Heart left ventricle (tissue), 16 donors: ENCODE measurements around the gene CREBRF. TPM values are rescaled to one million over a fixed set of nuclear protein-coding genes. Genes with fewer than 3 reads are reported as not detected.

Source experiments
- ATAC-seq, 4 donors: fragments of 200-7000 bp; cut with Tn5 transposase; one replicate each; pipeline ENCODE4 v1.9.1; 2020 to 2022; ENCODE audit warnings: moderate library complexity in 4 of 4, mild to moderate bottlenecking in 3 of 4, moderate number of reproducible peaks in 1 of 4
- DNase-seq, 5 donors: peaks; one replicate each; pipeline ENCODE4 v3.0.0-alpha.2; 2020
- H3K27ac ChIP-seq, 12 donors: fragments of 200-600 bp; sonication (generic) in 4 of 12; one replicate each; pipeline versions ENCODE4 v1.5.0 to v1.8.0; 2016 to 2022; ENCODE audit warnings: mild to moderate bottlenecking in 2 of 12
- H3K27me3 ChIP-seq, 9 donors: fragments of 200-600 bp; sonication (generic) in 2 of 9; one replicate each; pipeline versions ENCODE4 v1.5.1 to v1.8.0; 2016 to 2022; ENCODE audit warnings: mild to moderate bottlenecking in 3 of 9
- H3K36me3 ChIP-seq, 9 donors: fragments of 200-600 bp; sonication (generic) in 2 of 9; one replicate each; pipeline versions ENCODE4 v1.5.0 to v1.8.0; 2018 to 2022; ENCODE audit warnings: mild to moderate bottlenecking in 2 of 9
- H3K4me1 ChIP-seq, 12 donors: fragments of 200-600 bp; sonication (generic) in 4 of 12; one replicate each; pipeline versions ENCODE4 v1.5.0 to v1.8.0; 2016 to 2022; ENCODE audit warnings: mild to moderate bottlenecking in 3 of 12
- H3K4me3 ChIP-seq, 12 donors: fragments of 200-600 bp; sonication (generic) in 4 of 12; one replicate each; pipeline versions ENCODE4 v1.5.0 to v1.8.0; 2017 to 2022; ENCODE audit warnings: mild to moderate bottlenecking in 9 of 12, moderate library complexity in 4 of 12
- H3K9me3 ChIP-seq, 12 donors: fragments of 200-600 bp; sonication (generic) in 4 of 12; one replicate each; pipeline versions ENCODE4 v1.5.0 to v1.8.0; 2016 to 2022; ENCODE audit warnings: mild to moderate bottlenecking in 1 of 12
- POLR2A ChIP-seq, 2 donors: fragments of 450-650 bp; IDR thresholded peaks; one replicate each; pipeline ENCODE4 v1.6.1; 2017; ENCODE audit warnings: antibody characterized with exemption in 2 of 2, mild to moderate bottlenecking in 2 of 2, moderate library complexity in 2 of 2
- WGBS, 4 donors: extraction: QIAGEN DNeasy Blood & Tissue Kit in 2 of 4; methylation state at CpG; one replicate each; pipeline versions ENCODE4 v1.1.5 to v1.1.7; 2013 to 2018; 5-methylcytosine and 5-hydroxymethylcytosine counted together
- intact Hi-C, 10 donors: fragments of 100-400 bp; cut with DNase I; formaldehyde crosslinking; loops; one replicate each; pipeline versions ENCODE4 v1.11.1 to v1.14.2; 2022
- polyA plus RNA-seq, 2 donors: library from polyadenylated mRNA; stranded (reverse); fragments of 200-250 nt; gene quantifications; one replicate each; pipeline ENCODE4 v1.2.3, GENCODE V29; 2013
- total RNA-seq, 9 donors: library from RNA; depleted of rRNA in 2 of 9; stranded (reverse); fragments of >200 nt in 2 of 9; fragmentation: NEBNext Ultra II Directional in 3 of 9; extraction: Animal tissue kit (Norgen Biotek cat#: 25700) in 3 of 9; gene quantifications; one replicate each; pipeline versions ENCODE4 v1.1.0 to v1.2.4, GENCODE V29; 2016 to 2023
- TF ChIP-seq, protein P1 (sequence below), 12 donors: fragments of 200-600 bp; sonication (generic) in 4 of 12; IDR thresholded peaks; one replicate each; pipeline versions ENCODE4 v1.5.0 to v1.8.0; 2018 to 2022; ENCODE audit warnings: antibody characterized with exemption in 12 of 12, mild to moderate bottlenecking in 5 of 12
- donor health status: ischemic (EF 13 %, LVEDD 7.1; RV severe dilation, severe dysfunction).
- donor health status: healthy with polysubstance abuse.
- donor health status: DM: no; HTN: yes; CAD: no.
- donor health status: DM: no; HTN: no; CAD: no.
- donor health status: ischemic (EF 25% LVEDD 6.9; RV normal size, moderate dysfunction).
- donor health status: ischemic (EF 25% LVEDD 5.7; RV mildly dilated, moderate dysfunction).
- donor health status: healthy.
- donor health status: DM: yes; HTN: yes; CAD: no.
- donor health status: ischemic (EF 35%, LVEDD 5.7; RV mildly dilated, moderate dysfunction).
- donor health status: nonischemic (EF 11% LVEDD 7.7; RV severe dilation, severe dysfunction).
- donor health status: DM: yes; HTN: yes; CAD: no.
- donor health status: PGD.
- donor health status: ischemic (EF 29% LVEDD 5.4; RV normal size, mild dysfunction).
- donor health status: nonischemic (EF 23%, LVEDD 6.1; RV moderate dilation, normal function).

The CREBRF gene
- total and polyA plus RNA-seq, 11 donors, result 2.7 to 47.7 (median 19.9) TPM

DNA sequence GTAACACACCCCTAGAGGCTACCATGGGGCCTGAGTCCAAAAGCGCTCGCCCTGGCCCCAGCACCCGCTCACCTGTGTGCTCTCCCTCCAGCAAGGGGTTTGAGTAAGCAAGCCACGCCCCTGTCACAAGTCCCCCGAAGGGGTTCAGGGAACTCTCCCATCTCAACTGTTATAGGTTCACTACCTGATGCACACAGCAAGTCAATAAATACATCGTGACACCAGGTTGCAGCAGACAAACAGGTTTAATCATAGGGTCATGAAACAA lies 8.4 kb upstream of the CREBRF start:
- intact Hi-C loops, result no loop called here
- Histone ChIP-seq H3K4me1 (no peaks in the 10 kb centered on the region), H3K27me3 (no peaks in the 10 kb centered on the region), H3K27ac (no peak overlapping the region), H3K36me3 (no peaks in the 10 kb centered on the region), H3K9me3 (no peaks in the 10 kb centered on the region), H3K4me3 (no peak overlapping the region)
- no peak for ATAC-seq
- WGBS, 4 donors, result 58 to 79% (median 72%) methylated on average over 6 of the region's 6 CpGs
- TF ChIP-seq POLR2A (IDR thresholded peaks at IDR 0.05), result no peak
- TF ChIP-seq, protein P1, sequence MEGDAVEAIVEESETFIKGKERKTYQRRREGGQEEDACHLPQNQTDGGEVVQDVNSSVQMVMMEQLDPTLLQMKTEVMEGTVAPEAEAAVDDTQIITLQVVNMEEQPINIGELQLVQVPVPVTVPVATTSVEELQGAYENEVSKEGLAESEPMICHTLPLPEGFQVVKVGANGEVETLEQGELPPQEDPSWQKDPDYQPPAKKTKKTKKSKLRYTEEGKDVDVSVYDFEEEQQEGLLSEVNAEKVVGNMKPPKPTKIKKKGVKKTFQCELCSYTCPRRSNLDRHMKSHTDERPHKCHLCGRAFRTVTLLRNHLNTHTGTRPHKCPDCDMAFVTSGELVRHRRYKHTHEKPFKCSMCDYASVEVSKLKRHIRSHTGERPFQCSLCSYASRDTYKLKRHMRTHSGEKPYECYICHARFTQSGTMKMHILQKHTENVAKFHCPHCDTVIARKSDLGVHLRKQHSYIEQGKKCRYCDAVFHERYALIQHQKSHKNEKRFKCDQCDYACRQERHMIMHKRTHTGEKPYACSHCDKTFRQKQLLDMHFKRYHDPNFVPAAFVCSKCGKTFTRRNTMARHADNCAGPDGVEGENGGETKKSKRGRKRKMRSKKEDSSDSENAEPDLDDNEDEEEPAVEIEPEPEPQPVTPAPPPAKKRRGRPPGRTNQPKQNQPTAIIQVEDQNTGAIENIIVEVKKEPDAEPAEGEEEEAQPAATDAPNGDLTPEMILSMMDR (IDR thresholded peaks at IDR 0.05), result no peak
- DNase-seq, result peak in 1 of 5 donors; percentile 11

GRCh38 chr5:173050791-173051190 lies 5.4 kb upstream of the CREBRF start:
- H3K4me3 ChIP-seq, result peak overlapping the region in 1 of 12 donors; percentile 26
- no peak for DNase-seq
- no peak for ATAC-seq
- no peaks in the 10 kb centered on the region for H3K27me3 ChIP-seq
- H3K4me1 ChIP-seq, result peaks cover 0 to 10% (median 4%) of the 10 kb centered on the region in 12 donors
- no peaks in the 10 kb centered on the region for H3K9me3 ChIP-seq
- no peak overlapping the region for H3K27ac ChIP-seq
- 57 to 81% (median 63%) methylated on average over 2 of the region's 2 CpGs for WGBS, 4 donors
- intact Hi-C loops, result loop anchor here in 1 of 10 donors (10.0 kb wide), 1 partner anchor 94 kb away; the partner anchor contains the start of gene BNIP1
- TF ChIP-seq, protein P1 (IDR thresholded peaks at IDR 0.05), result no peak
- no peaks in the 10 kb centered on the region for H3K36me3 ChIP-seq

DNA sequence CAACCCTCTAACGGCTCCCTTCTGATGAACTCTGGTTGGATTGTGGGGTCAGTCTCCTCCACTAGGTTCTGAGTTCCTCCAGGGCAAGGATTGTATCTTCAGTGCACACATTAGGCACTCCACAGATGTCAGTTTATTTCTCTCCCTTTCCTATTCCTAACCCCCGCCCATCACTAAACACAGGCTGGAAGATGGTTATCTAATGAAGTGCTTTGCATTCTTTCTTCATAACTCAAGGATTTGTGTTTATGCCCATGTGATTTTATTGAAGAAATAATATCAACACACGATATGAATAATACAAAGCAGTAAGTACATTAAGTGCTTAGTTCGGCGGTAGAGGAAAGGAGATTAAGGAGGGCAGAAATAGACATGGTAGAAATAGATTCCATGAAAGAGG lies 4.4 kb upstream of the CREBRF start:
- no peak overlapping the region for H3K27ac ChIP-seq
- no peak for ATAC-seq
- intact Hi-C loops, result loop anchor here in 1 of 10 donors (10.0 kb wide), 1 partner anchor 93 kb away; the partner anchor contains the start of gene BNIP1
- TF ChIP-seq POLR2A (IDR thresholded peaks at IDR 0.05), result no peak
- TF ChIP-seq, protein P1 (IDR thresholded peaks at IDR 0.05), result no peak
- 66 to 75% (median 70%) methylated on average over 5 of the region's 5 CpGs for WGBS, 4 donors
- H3K4me3 ChIP-seq, result no peak overlapping the region
- no peaks in the 10 kb centered on the region for H3K36me3 ChIP-seq
- no peaks in the 10 kb centered on the region for H3K9me3 ChIP-seq
- DNase-seq, result no peak
- H3K27me3 ChIP-seq, result no peaks in the 10 kb centered on the region
- peaks cover 0 to 10% (median 4%) of the 10 kb centered on the region in 12 donors for H3K4me1 ChIP-seq

GRCh38 chr5:173053041-173053440 lies 3.1 kb upstream of the CREBRF start:
- DNase-seq (no peak), ATAC-seq (no peak)
- WGBS, 4 donors, result 71 to 80% (median 78%) methylated on average over 3 of the region's 3 CpGs
- Histone ChIP-seq H3K4me3 (no peak overlapping the region), H3K27me3 (no peaks in the 10 kb centered on the region), H3K27ac (no peak overlapping the region), H3K36me3 (no peaks in the 10 kb centered on the region), H3K4me1 (peaks cover 2 to 15% (median 9%) of the 10 kb centered on the region in 12 donors), H3K9me3 (no peaks in the 10 kb centered on the region)
- TF ChIP-seq POLR2A (IDR thresholded peaks at IDR 0.05), result no peak
- TF ChIP-seq, protein P1 (IDR thresholded peaks at IDR 0.05), result no peak
- intact Hi-C loops, result loop anchor here in 1 of 10 donors (10.0 kb wide), 1 partner anchor 92 kb away; the partner anchor contains the start of gene BNIP1
